Measurements from ENCODE around the gene RNASE2. TPM values are rescaled to one million over a fixed set of nuclear protein-coding genes. Genes with fewer than 3 reads are reported as not detected.

RNASE2 gene
- total RNA-seq, 2 donors from 2014 or later, result not detected

- WGBS, 2 donors, result 81% methylated on average over 14 of the region's 14 CpGs
- ATAC-seq, result no peak
- no peak for TF ChIP-seq CTCF (IDR thresholded peaks at IDR 0.05)
- TF ChIP-seq POLR2A (IDR thresholded peaks at IDR 0.05), result no peak
- Histone ChIP-seq H3K36me3 (replicated peaks in 1 of 2; ENCODE audit: insufficient read depth in 1 of 2, low read depth in 2 of 2) (peaks cover 23 to 35% of the 10 kb centered on the region in 2 donors), H3K4me3 (no peak overlapping the region), H3K27me3 (no peaks in the 10 kb centered on the region), H3K4me1 (peaks cover 5% of the 10 kb centered on the region), H3K9me3 (no peaks in the 10 kb centered on the region), H3K27ac (no peak overlapping the region)
- no peak for DNase-seq
- intact Hi-C loops (cut with DNase I), result no loop called here
Observed at GRCh38 chr14:20996521-20996920, 41.2 kb downstream of the RNASE2 start.

- WGBS, 2 donors, result 52% methylated on average over 4 of the region's 4 CpGs
- Histone ChIP-seq H3K27me3 (no peaks in the 10 kb centered on the region), H3K27ac (no peak overlapping the region), H3K4me1 (no peaks in the 10 kb centered on the region), H3K4me3 (no peak overlapping the region), H3K9me3 (no peaks in the 10 kb centered on the region), H3K36me3 (replicated peaks in 1 of 2; ENCODE audit: insufficient read depth in 1 of 2, low read depth in 2 of 2) (peaks cover 23 to 35% of the 10 kb centered on the region in 2 donors)
- TF ChIP-seq CTCF (IDR thresholded peaks at IDR 0.05) (no peak), POLR2A (IDR thresholded peaks at IDR 0.05) (no peak)
- intact Hi-C loops (cut with DNase I), result no loop called here
- no peak for DNase-seq
- ATAC-seq, result no peak
Observed at GRCh38 chr14:20997115-20997514, 41.8 kb downstream of the RNASE2 start.

GRCh38 chr14:20997564-20997963, 42.3 kb downstream of the RNASE2 start:
- no peak for TF ChIP-seq CTCF (IDR thresholded peaks at IDR 0.05)
- intact Hi-C loops (cut with DNase I), result no loop called here
- no peaks in the 10 kb centered on the region for H3K9me3 ChIP-seq
- WGBS, 2 donors, result 56 to 67% methylated on average over 6 of the region's 6 CpGs
- no peaks in the 10 kb centered on the region for H3K27me3 ChIP-seq
- peaks cover 23 to 32% of the 10 kb centered on the region in 2 donors for H3K36me3 ChIP-seq (replicated peaks in 1 of 2; ENCODE audit: insufficient read depth in 1 of 2, low read depth in 2 of 2)
- no peak overlapping the region for H3K4me3 ChIP-seq
- ATAC-seq, result no peak
- no peak for DNase-seq
- H3K27ac ChIP-seq, result no peak overlapping the region
- no peaks in the 10 kb centered on the region for H3K4me1 ChIP-seq

GRCh38 chr14:20998139-20998538, 42.9 kb downstream of the RNASE2 start:
- intact Hi-C loops (cut with DNase I), result no loop called here
- Histone ChIP-seq H3K27ac (no peak overlapping the region), H3K36me3 (replicated peaks in 1 of 2; ENCODE audit: insufficient read depth in 1 of 2, low read depth in 2 of 2) (peaks cover 19 to 27% of the 10 kb centered on the region in 2 donors), H3K4me3 (no peak overlapping the region), H3K4me1 (no peaks in the 10 kb centered on the region), H3K9me3 (no peaks in the 10 kb centered on the region), H3K27me3 (no peaks in the 10 kb centered on the region)
- ATAC-seq (no peak), DNase-seq (no peak)
- TF ChIP-seq CTCF (IDR thresholded peaks at IDR 0.05), result no peak
- TF ChIP-seq POLR2A (IDR thresholded peaks at IDR 0.05), result no peak
- 60 to 74% methylated on average over 3 of the region's 3 CpGs for WGBS, 2 donors

- Histone ChIP-seq H3K9me3 (no peaks in the 10 kb centered on the region), H3K4me3 (no peak within 1 kb of the TSS), H3K27me3 (no peaks in the 10 kb centered on the region), H3K36me3 (replicated peaks in 1 of 2; ENCODE audit: insufficient read depth in 1 of 2, low read depth in 2 of 2) (peaks cover 19 to 23% of the 10 kb centered on the region in 2 donors), H3K27ac (no peak within 1 kb of the TSS), H3K4me1 (no peaks in the 10 kb centered on the region)
- TF ChIP-seq POLR2A (IDR thresholded peaks at IDR 0.05) (no peak), CTCF (IDR thresholded peaks at IDR 0.05) (no peak)
- ATAC-seq, result peak; percentile 54
- WGBS, 2 donors, result 42 to 48% methylated on average over 6 of the region's 6 CpGs
- DNase-seq, result peak in 3 of 4 donors; percentile 38 to 44 (median 41)
- intact Hi-C loops (cut with DNase I), result no loop called here
Observed at GRCh38 chr14:20998674-20999366, 43.5 kb downstream of the RNASE2 start, which contains the start of gene SLC39A2. SLC39A2 (plus strand) TSS chr14:20999293; CDS start chr14:20999447, 154 bp downstream.

Data from body of pancreas (tissue), 4 donors.